ENCODE measurements around the gene DIP2C.

- no peak for TF ChIP-seq POLR2A (IDR thresholded peaks at IDR 0.05)
- no peak for TF ChIP-seq CTCF (IDR thresholded peaks at IDR 0.05)
These were observed 89.2 kb downstream of the DIP2C start for GRCh38 chr10:600234-600633.
